Esophagus squamous epithelium (tissue), 4 donors: ENCODE data around the gene RDH8.

ENCODE experiments used
- POLR2A ChIP-seq, 4 donors: fragments of 450-650 bp; IDR thresholded peaks; one replicate each; pipeline ENCODE4 v1.6.1; 2017; ENCODE audit warnings: antibody characterized with exemption in 4 of 4, mild to moderate bottlenecking in 4 of 4, moderate library complexity in 3 of 4
- TF ChIP-seq, protein P1 (sequence below), 6 experiments: fragments of 450-650 bp in 4 of 6; fragments of 200-600 bp in 2 of 6; sonication (generic) in 2 of 6; IDR thresholded peaks; one replicate each; pipeline ENCODE4 v1.5.1; 2016 to 2019; ENCODE audit warnings: antibody characterized with exemption in 6 of 6, mild to moderate bottlenecking in 4 of 6, moderate library complexity in 4 of 6

DNA sequence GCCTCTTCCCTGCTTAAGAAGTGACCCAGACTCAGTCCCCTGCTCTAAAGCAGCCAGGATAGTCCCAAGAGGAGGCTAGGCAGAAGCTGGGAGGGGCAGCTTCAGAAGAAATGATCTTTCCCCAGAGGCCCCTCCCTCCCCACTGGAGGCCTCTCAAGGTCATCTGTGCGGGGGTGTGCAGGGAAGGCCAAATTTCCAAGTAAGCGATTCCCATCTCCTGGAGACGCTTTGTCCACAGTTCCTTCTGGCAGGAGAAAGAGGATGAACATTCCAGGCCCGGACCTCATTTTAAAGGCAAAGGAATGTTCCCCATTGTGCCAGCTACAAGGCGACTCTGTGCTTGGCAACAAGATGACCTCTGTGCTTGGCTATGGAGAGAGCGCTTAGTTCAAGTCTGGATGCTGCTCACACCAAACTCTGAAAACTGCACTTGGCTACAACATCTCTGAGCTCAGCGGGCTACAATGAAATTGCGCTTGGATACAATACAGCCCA, 26.4 kb upstream of the RDH8 start:
- no peak for TF ChIP-seq POLR2A (IDR thresholded peaks at IDR 0.05)
- TF ChIP-seq, protein P1, sequence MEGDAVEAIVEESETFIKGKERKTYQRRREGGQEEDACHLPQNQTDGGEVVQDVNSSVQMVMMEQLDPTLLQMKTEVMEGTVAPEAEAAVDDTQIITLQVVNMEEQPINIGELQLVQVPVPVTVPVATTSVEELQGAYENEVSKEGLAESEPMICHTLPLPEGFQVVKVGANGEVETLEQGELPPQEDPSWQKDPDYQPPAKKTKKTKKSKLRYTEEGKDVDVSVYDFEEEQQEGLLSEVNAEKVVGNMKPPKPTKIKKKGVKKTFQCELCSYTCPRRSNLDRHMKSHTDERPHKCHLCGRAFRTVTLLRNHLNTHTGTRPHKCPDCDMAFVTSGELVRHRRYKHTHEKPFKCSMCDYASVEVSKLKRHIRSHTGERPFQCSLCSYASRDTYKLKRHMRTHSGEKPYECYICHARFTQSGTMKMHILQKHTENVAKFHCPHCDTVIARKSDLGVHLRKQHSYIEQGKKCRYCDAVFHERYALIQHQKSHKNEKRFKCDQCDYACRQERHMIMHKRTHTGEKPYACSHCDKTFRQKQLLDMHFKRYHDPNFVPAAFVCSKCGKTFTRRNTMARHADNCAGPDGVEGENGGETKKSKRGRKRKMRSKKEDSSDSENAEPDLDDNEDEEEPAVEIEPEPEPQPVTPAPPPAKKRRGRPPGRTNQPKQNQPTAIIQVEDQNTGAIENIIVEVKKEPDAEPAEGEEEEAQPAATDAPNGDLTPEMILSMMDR (IDR thresholded peaks at IDR 0.05): no peak
